ENCODE data around the gene MAD1L1. TPM values are rescaled to one million over a fixed set of nuclear protein-coding genes. Genes with fewer than 3 reads are reported as not detected.

The MAD1L1 gene
- total RNA-seq, 2 experiments from 2014 or later = 58.3 to 65.3 TPM

DNA sequence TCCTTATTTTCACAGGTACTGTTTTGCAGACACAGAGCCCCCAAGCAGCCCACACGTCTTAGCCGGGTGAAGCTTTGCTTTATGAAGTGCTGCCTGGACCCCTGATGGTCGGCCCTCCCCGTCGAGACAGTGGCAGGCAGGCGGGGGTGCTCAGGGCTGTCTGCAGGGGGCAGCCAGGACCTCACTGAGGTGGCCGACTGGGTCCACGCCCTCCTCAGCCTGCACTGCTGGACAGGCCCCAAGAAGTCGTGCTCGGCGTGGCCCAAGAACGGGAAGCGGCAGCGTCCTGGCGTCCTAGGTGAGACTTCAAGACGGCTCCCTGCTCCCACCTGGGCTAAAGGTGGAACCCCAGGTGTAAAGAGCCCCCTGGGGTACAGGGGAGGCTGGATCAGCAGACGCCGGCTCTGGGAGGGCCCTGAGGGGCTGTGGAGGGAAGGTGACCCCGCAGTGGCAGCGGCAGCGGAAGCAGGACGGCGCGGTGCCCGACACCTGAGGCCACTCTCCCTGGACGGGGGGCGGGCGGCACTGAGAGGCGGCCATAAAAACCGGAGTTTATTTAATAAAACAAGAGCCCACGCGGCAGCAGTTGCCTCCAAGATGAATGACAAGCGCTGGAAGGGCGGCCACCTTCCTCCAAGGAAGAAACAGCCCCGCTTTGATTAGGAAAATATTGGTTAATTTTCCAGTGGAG lies 383.2 kb downstream of the MAD1L1 start:
- H3K27ac ChIP-seq (ENCODE audit: low read depth, low read length, poor library complexity, severe bottlenecking) = no peak overlapping the region
- H3K36me3 ChIP-seq (ENCODE audit: insufficient read depth, low read length) = no peaks in the 10 kb centered on the region
- ChIA-PET CTCF (ENCODE audit: unreplicated experiment) (no interaction called here), POLR2A (no interaction called here)
- no peak overlapping the region for H2AFZ ChIP-seq (ENCODE audit: low read length)
- no peaks in the 10 kb centered on the region for H4K20me1 ChIP-seq (ENCODE audit: insufficient read depth, low read length)
- TF ChIP-seq EZH2phosphoT487 (IDR thresholded peaks at IDR 0.05; ENCODE audit: borderline replicate concordance, low read depth, low read length) = no peak
- TF ChIP-seq, protein P1, sequence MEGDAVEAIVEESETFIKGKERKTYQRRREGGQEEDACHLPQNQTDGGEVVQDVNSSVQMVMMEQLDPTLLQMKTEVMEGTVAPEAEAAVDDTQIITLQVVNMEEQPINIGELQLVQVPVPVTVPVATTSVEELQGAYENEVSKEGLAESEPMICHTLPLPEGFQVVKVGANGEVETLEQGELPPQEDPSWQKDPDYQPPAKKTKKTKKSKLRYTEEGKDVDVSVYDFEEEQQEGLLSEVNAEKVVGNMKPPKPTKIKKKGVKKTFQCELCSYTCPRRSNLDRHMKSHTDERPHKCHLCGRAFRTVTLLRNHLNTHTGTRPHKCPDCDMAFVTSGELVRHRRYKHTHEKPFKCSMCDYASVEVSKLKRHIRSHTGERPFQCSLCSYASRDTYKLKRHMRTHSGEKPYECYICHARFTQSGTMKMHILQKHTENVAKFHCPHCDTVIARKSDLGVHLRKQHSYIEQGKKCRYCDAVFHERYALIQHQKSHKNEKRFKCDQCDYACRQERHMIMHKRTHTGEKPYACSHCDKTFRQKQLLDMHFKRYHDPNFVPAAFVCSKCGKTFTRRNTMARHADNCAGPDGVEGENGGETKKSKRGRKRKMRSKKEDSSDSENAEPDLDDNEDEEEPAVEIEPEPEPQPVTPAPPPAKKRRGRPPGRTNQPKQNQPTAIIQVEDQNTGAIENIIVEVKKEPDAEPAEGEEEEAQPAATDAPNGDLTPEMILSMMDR (conservative IDR thresholded peaks at IDR 0.05; ENCODE audit: low read length) = no peak
- DNase-seq (ENCODE audit: low spot score) = no peak
- no peaks in the 10 kb centered on the region for H3K79me2 ChIP-seq (ENCODE audit: insufficient read depth, low read depth, low read length)
- H3K9me3 ChIP-seq (ENCODE audit: low read length) = no peaks in the 10 kb centered on the region
- no peaks in the 10 kb centered on the region for H3K4me1 ChIP-seq (ENCODE audit: insufficient read depth, low read length, poor library complexity, severe bottlenecking)
- no peaks in the 10 kb centered on the region for H3K9me2 ChIP-seq (ENCODE audit: insufficient read depth, low read length)
- no peak overlapping the region for H3K4me3 ChIP-seq (ENCODE audit: low read depth, low read length, poor library complexity, severe bottlenecking)
- H3K4me2 ChIP-seq (ENCODE audit: low read length) = no peak overlapping the region
- intact Hi-C loops (cut with micrococcal nuclease; ENCODE audit: unreplicated experiment) = no loop called here
- no TSS peak for BruUV-seq (replicated peaks)

DNA sequence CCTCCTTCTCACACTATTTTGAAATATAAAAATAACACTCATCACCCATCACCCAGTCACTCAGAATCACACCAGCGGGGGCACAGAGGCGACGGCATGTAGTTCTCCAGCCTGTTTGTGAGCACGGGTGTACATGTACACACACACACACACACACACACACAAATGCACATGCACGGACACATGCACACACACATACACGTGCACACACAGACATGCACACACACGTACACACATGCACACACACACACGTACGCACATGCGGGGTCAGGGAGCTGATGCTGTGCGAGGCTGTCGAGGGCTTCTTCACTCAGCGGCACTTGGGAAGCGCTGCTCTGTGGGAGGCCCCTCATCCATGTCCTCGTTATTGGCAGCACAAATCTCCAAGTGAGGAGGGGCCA lies 383.8 kb downstream of the MAD1L1 start:
- POLR2A ChIA-PET = no interaction called here
- no peak overlapping the region for H3K27ac ChIP-seq (ENCODE audit: low read depth, low read length, poor library complexity, severe bottlenecking)
- DNase-seq (ENCODE audit: low spot score) = no peak
- H3K9me3 ChIP-seq (ENCODE audit: low read length) = no peaks in the 10 kb centered on the region
- no peaks in the 10 kb centered on the region for H4K20me1 ChIP-seq (ENCODE audit: insufficient read depth, low read length)
- no peak overlapping the region for H3K4me3 ChIP-seq (ENCODE audit: low read depth, low read length, poor library complexity, severe bottlenecking)
- H2AFZ ChIP-seq (ENCODE audit: low read length) = no peak overlapping the region
- TF ChIP-seq EZH2phosphoT487 (IDR thresholded peaks at IDR 0.05; ENCODE audit: borderline replicate concordance, low read depth, low read length) = no peak
- TF ChIP-seq, protein P1 (conservative IDR thresholded peaks at IDR 0.05; ENCODE audit: low read length) = no peak
- H3K36me3 ChIP-seq (ENCODE audit: insufficient read depth, low read length) = no peaks in the 10 kb centered on the region
- H3K9me2 ChIP-seq (ENCODE audit: insufficient read depth, low read length) = no peaks in the 10 kb centered on the region
- intact Hi-C loops (cut with micrococcal nuclease; ENCODE audit: unreplicated experiment) = no loop called here
- CTCF ChIA-PET (ENCODE audit: unreplicated experiment) = no interaction called here
- H3K4me1 ChIP-seq (ENCODE audit: insufficient read depth, low read length, poor library complexity, severe bottlenecking) = no peaks in the 10 kb centered on the region
- H3K4me2 ChIP-seq (ENCODE audit: low read length) = no peak overlapping the region
- no TSS peak for BruUV-seq (replicated peaks)
- no peaks in the 10 kb centered on the region for H3K79me2 ChIP-seq (ENCODE audit: insufficient read depth, low read depth, low read length)

DNA sequence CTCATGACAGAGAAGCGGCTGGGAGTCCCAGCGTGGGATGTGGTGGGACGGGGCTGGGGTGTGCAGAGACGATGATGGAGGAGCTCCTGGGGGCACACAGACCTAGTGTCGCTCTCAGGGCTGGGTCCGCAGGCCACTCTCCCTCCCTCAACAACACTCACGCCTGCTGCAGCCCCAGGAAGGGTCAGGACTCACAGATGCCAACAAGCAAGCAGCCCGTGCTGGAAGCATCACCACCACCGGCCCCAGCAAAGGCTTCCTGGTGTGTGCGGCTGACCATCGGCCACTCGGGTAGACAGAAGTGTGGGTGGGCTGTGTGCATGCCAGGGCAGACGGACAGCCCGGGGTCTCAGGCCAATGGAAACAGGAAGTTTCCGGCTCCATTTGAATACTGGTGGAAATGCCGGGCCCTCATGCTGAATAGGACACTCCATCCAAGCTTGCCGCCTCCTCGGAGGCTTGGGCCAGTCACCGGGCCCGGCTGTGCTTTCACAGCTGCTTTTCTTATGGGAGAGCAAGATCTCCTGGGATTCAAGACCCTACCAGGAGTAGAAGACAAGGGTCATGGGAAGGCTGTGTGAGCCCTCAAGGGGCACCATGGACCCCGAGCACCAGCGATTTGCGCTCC lies 384.6 kb downstream of the MAD1L1 start:
- TF ChIP-seq, protein P1 (conservative IDR thresholded peaks at IDR 0.05; ENCODE audit: low read length) = no peak
- no peak for TF ChIP-seq EZH2phosphoT487 (IDR thresholded peaks at IDR 0.05; ENCODE audit: borderline replicate concordance, low read depth, low read length)
- H2AFZ ChIP-seq (ENCODE audit: low read length) = no peak overlapping the region
- H3K9me2 ChIP-seq (ENCODE audit: insufficient read depth, low read length) = no peaks in the 10 kb centered on the region
- intact Hi-C loops (cut with micrococcal nuclease; ENCODE audit: unreplicated experiment) = no loop called here
- no peak overlapping the region for H3K4me3 ChIP-seq (ENCODE audit: low read depth, low read length, poor library complexity, severe bottlenecking)
- H3K9me3 ChIP-seq (ENCODE audit: low read length) = no peaks in the 10 kb centered on the region
- no peaks in the 10 kb centered on the region for H4K20me1 ChIP-seq (ENCODE audit: insufficient read depth, low read length)
- no peaks in the 10 kb centered on the region for H3K36me3 ChIP-seq (ENCODE audit: insufficient read depth, low read length)
- CTCF ChIA-PET (ENCODE audit: unreplicated experiment) = no interaction called here
- no peaks in the 10 kb centered on the region for H3K79me2 ChIP-seq (ENCODE audit: insufficient read depth, low read depth, low read length)
- no peak overlapping the region for H3K4me2 ChIP-seq (ENCODE audit: low read length)
- no peak overlapping the region for H3K27ac ChIP-seq (ENCODE audit: low read depth, low read length, poor library complexity, severe bottlenecking)
- DNase-seq (ENCODE audit: low spot score) = no peak
- H3K4me1 ChIP-seq (ENCODE audit: insufficient read depth, low read length, poor library complexity, severe bottlenecking) = peaks cover 7% of the 10 kb centered on the region
- POLR2A ChIA-PET = no interaction called here
- no TSS peak for BruUV-seq (replicated peaks)

All from OCI-LY7 (cell line).